CD4-positive, alpha-beta T cell treated with Interleukin-17A for 1 hour (primary cell): ENCODE data around the gene TBRG4.
A peak's percentile ranks its signal among the peaks of the same experiment; 100 is the strongest.

Source experiments
- DNase-seq: peaks from one replicate; pipeline ENCODE4 v3.0.0-alpha.2; 2020

The TBRG4 gene

GRCh38 chr7:45088146-45088701, 23.3 kb downstream of the TBRG4 start:
- DNase-seq: no peak

- no peak for DNase-seq
Observed at GRCh38 chr7:45087301-45088145, 24.0 kb downstream of the TBRG4 start.

GRCh38 chr7:45086331-45087065, 25.0 kb downstream of the TBRG4 start:
- DNase-seq: no peak

- DNase-seq: no peak
Observed at GRCh38 chr7:45085619-45086200, 25.8 kb downstream of the TBRG4 start.

GRCh38 chr7:45084901-45085618, 26.4 kb downstream of the TBRG4 start:
- no peak for DNase-seq

GRCh38 chr7:45084336-45084735, 27.2 kb downstream of the TBRG4 start:
- no peak for DNase-seq

GRCh38 chr7:45082831-45083331, 28.6 kb downstream of the TBRG4 start:
- no peak for DNase-seq

GRCh38 chr7:45082031-45082830, 29.3 kb downstream of the TBRG4 start:
- no peak for DNase-seq

GRCh38 chr7:45081670-45081974, 29.9 kb downstream of the TBRG4 start:
- DNase-seq: no peak

GRCh38 chr7:45080958-45081669, 30.4 kb downstream of the TBRG4 start:
- DNase-seq: no peak

GRCh38 chr7:45080265-45080957, 31.1 kb downstream of the TBRG4 start:
- peak; percentile 14 for DNase-seq

- DNase-seq: peak; percentile 20
Observed at GRCh38 chr7:45078125-45078681, 33.3 kb downstream of the TBRG4 start.

GRCh38 chr7:45077579-45077978, 33.9 kb downstream of the TBRG4 start:
- no peak for DNase-seq

- no peak for DNase-seq
Observed at GRCh38 chr7:45076946-45077345, 34.6 kb downstream of the TBRG4 start.

- no peak for DNase-seq
Observed at GRCh38 chr7:45075871-45076796, 35.4 kb downstream of the TBRG4 start.

- no peak for DNase-seq
Observed at GRCh38 chr7:45075355-45075644, 36.2 kb downstream of the TBRG4 start.

- no peak for DNase-seq
Observed at GRCh38 chr7:45074528-45075354, 36.8 kb downstream of the TBRG4 start.

GRCh38 chr7:45073786-45074527, 37.5 kb downstream of the TBRG4 start:
- DNase-seq: no peak
